Fibroblast of lung (primary cell): ENCODE measurements around the gene BCL6. TPM values are rescaled to one million over a fixed set of nuclear protein-coding genes. Genes with fewer than 3 reads are reported as not detected.

Experiments
- DNase-seq, 2 donors: peaks; one replicate each; pipeline versions ENCODE4 v3.0.0 to v3.0.0-alpha.2; 2010; ENCODE audit warnings: low read depth in 2 of 2
- H2AFZ ChIP-seq: 2 replicates; pipeline ENCODE4 v1.5.1; 2012; ENCODE audit warnings: low read length, control low read depth, inconsistent platforms
- H3K27ac ChIP-seq: 2 replicates; pipeline ENCODE4 v1.5.1; 2011; ENCODE audit warnings: low read length, control low read depth; ENCODE audit not compliant: insufficient read depth
- H3K27me3 ChIP-seq: 2 replicates; pipeline ENCODE4 v1.5.1; 2011; ENCODE audit warnings: mild to moderate bottlenecking, low read length; ENCODE audit not compliant: control insufficient read depth, insufficient read depth
- H3K36me3 ChIP-seq: 2 replicates; pipeline ENCODE4 v1.5.1; 2011; ENCODE audit warnings: low read length; ENCODE audit not compliant: control insufficient read depth, insufficient read depth
- H3K4me1 ChIP-seq: 2 replicates; pipeline ENCODE4 v1.5.1; 2011; ENCODE audit warnings: low read length; ENCODE audit not compliant: control insufficient read depth, insufficient read depth; ENCODE audit errors: extremely low read depth
- H3K4me2 ChIP-seq: 2 replicates; pipeline ENCODE4 v1.5.1; 2011; ENCODE audit warnings: low read length, control low read depth; ENCODE audit not compliant: insufficient read depth; ENCODE audit errors: extremely low read depth
- H3K4me3 ChIP-seq, 4 experiments: fragments of 200-600 bp in 1 of 4; sonication (generic) in 1 of 4; replicated peaks in 1 of 4; 2 replicates each; pipeline ENCODE4 v1.5.1; 2011 to 2016; ENCODE audit warnings: low read length in 4 of 4, low read depth in 3 of 4, mild to moderate bottlenecking in 3 of 4, control low read depth in 2 of 4, inconsistent platforms in 1 of 4, mixed read lengths in 1 of 4; ENCODE audit not compliant: insufficient read depth in 1 of 4; ENCODE audit errors: control extremely low read depth in 1 of 4
- H3K79me2 ChIP-seq: 2 replicates; pipeline ENCODE4 v1.5.1; 2012; ENCODE audit warnings: mild to moderate bottlenecking, low read length, inconsistent platforms; ENCODE audit not compliant: control insufficient read depth, insufficient read depth
- H3K9ac ChIP-seq: 2 replicates; pipeline ENCODE4 v1.5.1; 2011; ENCODE audit warnings: mild to moderate bottlenecking, low read length, control low read depth; ENCODE audit not compliant: insufficient read depth
- H3K9me3 ChIP-seq: 2 replicates; pipeline ENCODE4 v1.5.1; 2012; ENCODE audit warnings: low read depth, low read length; ENCODE audit not compliant: control insufficient read depth, insufficient read depth
- H4K20me1 ChIP-seq: 2 replicates; pipeline ENCODE4 v1.5.1; 2011; ENCODE audit warnings: low read length; ENCODE audit not compliant: control insufficient read depth, insufficient read depth; ENCODE audit errors: extremely low read depth
- EZH2 ChIP-seq: IDR thresholded peaks from 2 replicates; pipeline ENCODE4 v1.5.1; 2012; ENCODE audit warnings: low read length, control low read depth, mild to moderate bottlenecking; ENCODE audit errors: missing control alignments
- polyA plus RNA-seq, 2 donors: library from polyadenylated mRNA; depleted of rRNA in 1 of 2; stranded (reverse) in 1 of 2; unstranded in 1 of 2; fragments of >200 nt; gene quantifications; 2 replicates each; pipeline ENCODE4 v1.2.1, GENCODE V29; 2011 to 2012; ENCODE audit warnings: missing spikeins in 1 of 2
- total RNA-seq: library from RNA; depleted of rRNA; stranded (reverse); fragments of >200 nt; gene quantifications from 2 replicates; pipeline ENCODE4 v1.2.1, GENCODE V29; 2014
- TF ChIP-seq, protein P1 (sequence below), 2 donors: IDR thresholded peaks in 1 of 2; conservative IDR thresholded peaks in 1 of 2; 1 replicate in 1 of 2; 2 replicates in 1 of 2; pipeline ENCODE4 v1.5.1; 2011 to 2012; ENCODE audit warnings: low read length in 2 of 2, control low read depth in 1 of 2, inconsistent platforms in 1 of 2, low read depth in 1 of 2, mild to moderate bottlenecking in 1 of 2

Gene BCL6
- total and polyA plus RNA-seq, 2 donors (not counting 1 experiment from before 2014, with no cell fraction given), result 12.7 to 46.6 TPM

DNA sequence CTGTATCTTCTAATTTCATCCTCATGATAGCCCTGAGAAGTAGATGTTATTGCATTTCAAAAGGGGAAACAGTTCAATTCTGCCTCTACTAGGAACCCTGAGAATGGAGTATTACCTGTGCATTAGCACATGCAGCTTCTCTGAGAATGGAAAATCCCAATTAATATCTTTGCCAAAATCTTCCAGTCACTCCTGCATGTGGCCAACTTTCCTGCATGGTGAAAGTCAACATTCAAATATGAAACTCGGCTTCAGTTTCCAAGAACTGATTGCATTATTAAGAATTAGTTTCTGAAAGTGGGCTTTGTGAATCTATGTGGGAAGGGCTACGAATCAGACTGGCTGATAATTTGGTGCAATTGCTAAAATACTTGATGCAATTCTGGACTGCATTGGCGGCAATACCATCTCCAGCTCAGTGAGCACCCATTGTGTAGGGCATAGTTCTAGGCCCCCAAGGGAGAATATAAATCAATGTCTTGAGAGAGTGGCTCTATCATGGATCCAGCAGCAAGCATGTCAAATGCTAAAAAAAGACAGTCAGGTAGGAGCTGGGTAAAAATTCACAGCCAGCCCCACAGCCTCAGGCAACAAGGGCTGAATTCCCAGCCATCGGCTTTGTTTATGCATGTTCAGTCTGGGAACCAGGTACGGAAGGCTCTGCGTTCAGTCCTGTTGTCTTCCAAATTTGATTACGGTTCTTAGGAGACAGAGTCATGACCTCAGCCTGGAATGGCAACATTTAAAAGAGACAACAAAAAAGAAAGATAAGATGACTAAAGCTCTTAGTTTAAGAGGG is 18.8 kb upstream of the BCL6 start:
- DNase-seq, result no peak
- no peak overlapping the region for H3K4me3 ChIP-seq

DNA sequence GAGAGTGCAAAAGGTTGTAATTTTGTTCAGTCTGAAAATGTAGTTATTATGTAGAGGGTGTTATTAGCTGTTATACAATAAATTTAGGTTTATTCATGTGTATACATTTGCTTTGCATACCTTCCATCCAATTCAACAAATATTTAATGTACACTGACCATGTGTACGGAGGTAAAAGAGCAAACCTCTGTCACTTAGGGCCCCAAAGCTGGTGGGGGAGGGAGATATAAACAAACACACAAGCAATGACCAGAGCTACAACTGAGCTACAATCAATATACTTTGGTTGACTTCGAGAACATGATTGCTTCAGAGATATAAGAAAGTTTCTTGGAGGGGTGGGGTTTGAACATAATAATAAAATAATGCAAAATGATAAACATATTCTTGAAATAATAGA is 17.5 kb upstream of the BCL6 start:
- no peak overlapping the region for H3K27ac ChIP-seq
- no peak overlapping the region for H3K9ac ChIP-seq
- H3K9me3 ChIP-seq, result no peaks in the 10 kb centered on the region
- TF ChIP-seq, protein P1, sequence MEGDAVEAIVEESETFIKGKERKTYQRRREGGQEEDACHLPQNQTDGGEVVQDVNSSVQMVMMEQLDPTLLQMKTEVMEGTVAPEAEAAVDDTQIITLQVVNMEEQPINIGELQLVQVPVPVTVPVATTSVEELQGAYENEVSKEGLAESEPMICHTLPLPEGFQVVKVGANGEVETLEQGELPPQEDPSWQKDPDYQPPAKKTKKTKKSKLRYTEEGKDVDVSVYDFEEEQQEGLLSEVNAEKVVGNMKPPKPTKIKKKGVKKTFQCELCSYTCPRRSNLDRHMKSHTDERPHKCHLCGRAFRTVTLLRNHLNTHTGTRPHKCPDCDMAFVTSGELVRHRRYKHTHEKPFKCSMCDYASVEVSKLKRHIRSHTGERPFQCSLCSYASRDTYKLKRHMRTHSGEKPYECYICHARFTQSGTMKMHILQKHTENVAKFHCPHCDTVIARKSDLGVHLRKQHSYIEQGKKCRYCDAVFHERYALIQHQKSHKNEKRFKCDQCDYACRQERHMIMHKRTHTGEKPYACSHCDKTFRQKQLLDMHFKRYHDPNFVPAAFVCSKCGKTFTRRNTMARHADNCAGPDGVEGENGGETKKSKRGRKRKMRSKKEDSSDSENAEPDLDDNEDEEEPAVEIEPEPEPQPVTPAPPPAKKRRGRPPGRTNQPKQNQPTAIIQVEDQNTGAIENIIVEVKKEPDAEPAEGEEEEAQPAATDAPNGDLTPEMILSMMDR (conservative IDR thresholded peaks at IDR 0.05 in 1 of 2, IDR thresholded peaks at IDR 0.05 in 1 of 2; ENCODE audit: low read depth in 1 of 2, low read length in 2 of 2), result no peak
- no peak for TF ChIP-seq EZH2
- no peaks in the 10 kb centered on the region for H4K20me1 ChIP-seq
- no peaks in the 10 kb centered on the region for H3K36me3 ChIP-seq
- H3K4me2 ChIP-seq, result no peak overlapping the region
- DNase-seq, result no peak
- no peaks in the 10 kb centered on the region for H3K79me2 ChIP-seq
- H3K27me3 ChIP-seq, result no peaks in the 10 kb centered on the region
- H3K4me3 ChIP-seq, result no peak overlapping the region
- H2AFZ ChIP-seq, result no peak overlapping the region
- H3K4me1 ChIP-seq, result peaks cover 10% of the 10 kb centered on the region

More for the DNA sequence above, 18.8 kb upstream of the BCL6 start:
- Histone ChIP-seq H3K9me3 (no peaks in the 10 kb centered on the region), H3K4me2 (no peak overlapping the region), H4K20me1 (no peaks in the 10 kb centered on the region), H3K36me3 (no peaks in the 10 kb centered on the region), H3K79me2 (no peaks in the 10 kb centered on the region), H2AFZ (no peak overlapping the region), H3K4me1 (peaks cover 12% of the 10 kb centered on the region), H3K27me3 (no peaks in the 10 kb centered on the region), H3K27ac (no peak overlapping the region), H3K9ac (no peak overlapping the region)
- TF ChIP-seq, protein P1 (conservative IDR thresholded peaks at IDR 0.05 in 1 of 2, IDR thresholded peaks at IDR 0.05 in 1 of 2; ENCODE audit: low read depth in 1 of 2, low read length in 2 of 2), result no peak
- no peak for TF ChIP-seq EZH2

DNA sequence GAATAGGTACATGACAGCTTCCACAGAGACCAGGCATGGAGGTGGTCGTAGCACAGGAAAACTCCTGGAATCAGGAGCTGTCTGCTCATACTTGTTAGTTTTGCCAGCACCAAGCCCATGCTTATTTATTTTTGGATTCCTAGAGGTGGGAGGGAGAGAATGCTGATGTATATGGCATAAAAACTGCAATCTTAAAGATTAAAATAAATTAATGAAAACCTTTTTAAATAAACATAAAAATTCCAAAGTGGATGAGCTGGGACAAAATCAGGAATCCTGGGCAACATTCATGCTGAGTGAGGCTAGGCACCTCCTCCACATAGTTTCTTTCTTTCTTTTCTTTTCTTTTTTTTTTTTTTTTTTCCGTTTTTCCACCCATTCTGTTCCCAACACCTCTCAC is 14.3 kb upstream of the BCL6 start:
- Histone ChIP-seq H3K4me2 (no peak overlapping the region), H3K4me3 (no peak overlapping the region), H3K9me3 (no peaks in the 10 kb centered on the region), H4K20me1 (no peaks in the 10 kb centered on the region), H3K9ac (no peak overlapping the region), H3K27ac (no peak overlapping the region), H3K36me3 (no peaks in the 10 kb centered on the region), H2AFZ (no peak overlapping the region), H3K4me1 (no peaks in the 10 kb centered on the region), H3K27me3 (no peaks in the 10 kb centered on the region), H3K79me2 (no peaks in the 10 kb centered on the region)
- DNase-seq, result peak in 1 of 2 donors; percentile 40
- TF ChIP-seq, protein P1 (conservative IDR thresholded peaks at IDR 0.05 in 1 of 2, IDR thresholded peaks at IDR 0.05 in 1 of 2; ENCODE audit: low read depth in 1 of 2, low read length in 2 of 2), result no peak
- no peak for TF ChIP-seq EZH2
